Measurements from ENCODE around the gene SLC35E4.

Gene SLC35E4

DNA sequence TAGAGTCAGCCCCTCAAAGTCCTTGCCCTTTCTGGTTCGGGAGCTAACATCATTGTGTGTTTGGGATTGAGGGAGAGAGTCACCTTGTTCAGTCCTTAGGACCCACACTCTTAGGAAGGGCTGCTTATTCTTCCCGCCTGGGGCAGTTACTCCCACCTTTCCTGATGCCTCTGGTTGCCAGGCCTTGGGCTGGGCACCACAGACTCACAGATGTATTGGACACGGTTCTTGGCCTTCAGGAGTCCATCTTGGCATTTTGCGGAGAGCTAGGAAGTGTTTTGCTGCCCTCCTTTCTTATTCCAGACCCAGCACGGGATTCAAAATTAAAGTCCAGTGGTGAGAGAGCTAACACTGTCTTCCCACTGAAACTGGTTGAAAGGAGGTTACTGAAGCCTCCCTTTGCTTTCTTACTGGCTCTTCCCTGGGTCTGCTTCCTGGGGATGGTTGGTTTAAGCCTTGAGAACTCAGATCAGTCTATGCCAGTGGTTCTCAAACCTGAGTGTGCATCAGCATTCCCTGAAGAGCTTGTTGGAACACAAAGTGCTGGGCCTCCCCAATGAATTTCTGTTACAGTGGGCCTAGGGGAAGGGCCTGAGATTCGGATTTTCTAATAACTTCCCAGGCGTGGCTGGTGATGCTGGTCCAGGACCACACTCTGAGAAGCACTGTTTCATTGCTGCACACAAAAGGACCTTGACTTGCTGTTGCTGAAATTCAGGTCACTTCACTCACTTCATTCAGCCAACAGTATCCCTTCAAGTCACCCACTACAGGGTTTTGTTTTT lies 60.5 kb downstream of the SLC35E4 start:
- no peak overlapping the region; the same call in 1 of the 2 replicates for H3K9ac ChIP-seq (ENCODE audit: low read depth, low read length)
- H3K4me1 ChIP-seq (ENCODE audit: insufficient read depth, low read length), result no peaks in the 10 kb centered on the region
- H3K9me3 ChIP-seq (ENCODE audit: control insufficient read depth, insufficient read depth, low read length), result no peaks in the 10 kb centered on the region
- H3K36me3 ChIP-seq (ENCODE audit: insufficient read depth, low read length), result no peaks in the 10 kb centered on the region
